Dermis microvascular lymphatic vessel endothelial cell (primary cell): ENCODE measurements around the gene CDX1. TPM values are rescaled to one million over a fixed set of nuclear protein-coding genes. Genes with fewer than 3 reads are reported as not detected.

Experiments
- DNase-seq, 2 donors: peaks; one replicate each; pipeline versions ENCODE4 v3.0.0 to v3.0.0-alpha.2; 2010; ENCODE audit warnings: low read depth in 2 of 2
- total RNA-seq: library from RNA; depleted of rRNA; stranded (reverse); fragments of >200 nt; gene quantifications from 2 replicates; pipeline ENCODE4 v1.2.1, GENCODE V29; 2014

The CDX1 gene
- total RNA-seq, 1 donor from 2014 or later, result not detected

DNA sequence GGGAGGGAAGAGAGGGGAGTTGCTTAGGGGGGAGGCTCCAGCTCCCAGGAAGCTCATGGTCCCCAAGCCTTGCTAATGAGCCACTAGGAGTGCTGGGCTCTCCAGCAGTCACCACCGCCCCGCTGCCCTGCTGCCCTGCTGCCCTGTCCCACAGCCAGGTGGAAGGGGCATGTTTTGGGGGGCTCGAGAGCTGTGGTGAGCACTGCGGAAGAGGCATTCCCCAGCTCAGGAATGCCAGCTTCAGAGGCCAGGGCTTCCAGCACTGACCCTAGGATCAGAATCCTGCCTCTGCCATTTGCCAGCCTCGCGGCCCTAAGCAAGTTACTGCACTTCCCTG lies 40.2 kb downstream of the CDX1 start:
- DNase-seq, result no peak

DNA sequence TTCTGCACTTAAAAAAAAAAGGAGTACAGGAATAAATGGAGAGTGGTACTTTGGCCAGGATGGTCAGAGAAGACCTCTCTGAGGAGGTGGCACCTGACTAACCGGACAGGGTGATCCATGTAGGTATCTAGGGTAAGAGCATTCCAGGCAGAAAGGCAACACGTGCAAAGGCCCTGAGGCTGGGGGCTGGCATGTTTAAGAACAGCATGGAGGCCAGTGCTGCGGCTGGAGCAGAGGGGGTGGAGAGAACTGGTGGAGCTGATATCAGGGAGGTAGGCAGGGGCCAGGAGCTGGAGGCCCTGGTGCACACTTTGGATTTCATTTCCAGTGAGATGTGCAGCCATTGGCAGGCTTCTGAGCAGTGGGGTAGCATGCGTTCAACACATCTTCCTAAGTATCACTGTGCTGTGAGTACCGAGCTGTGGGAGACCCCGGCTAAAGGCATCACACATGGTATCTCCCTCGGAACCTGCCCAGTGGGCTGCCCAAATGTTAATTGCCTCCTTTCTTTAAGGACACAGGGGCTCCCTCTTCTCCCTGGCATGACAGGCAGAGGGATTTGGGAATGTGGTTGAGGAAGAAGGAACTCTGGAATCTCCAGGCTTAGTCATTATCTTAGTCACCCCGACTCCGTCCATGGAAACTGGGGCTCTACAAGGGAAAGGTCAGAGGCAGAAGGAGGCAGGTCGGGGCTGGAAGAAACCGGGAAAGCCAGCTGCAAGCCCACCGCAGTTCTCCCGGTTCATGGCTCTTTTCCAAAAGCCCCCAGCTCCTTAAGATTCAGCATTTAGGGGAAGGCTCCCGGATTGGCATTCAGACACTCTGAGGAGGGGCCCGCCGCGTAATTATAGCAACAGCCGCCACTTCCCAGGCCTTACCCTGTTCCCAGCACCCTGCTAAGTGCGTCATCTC lies 41.9 kb downstream of the CDX1 start:
- no peak for DNase-seq

DNA sequence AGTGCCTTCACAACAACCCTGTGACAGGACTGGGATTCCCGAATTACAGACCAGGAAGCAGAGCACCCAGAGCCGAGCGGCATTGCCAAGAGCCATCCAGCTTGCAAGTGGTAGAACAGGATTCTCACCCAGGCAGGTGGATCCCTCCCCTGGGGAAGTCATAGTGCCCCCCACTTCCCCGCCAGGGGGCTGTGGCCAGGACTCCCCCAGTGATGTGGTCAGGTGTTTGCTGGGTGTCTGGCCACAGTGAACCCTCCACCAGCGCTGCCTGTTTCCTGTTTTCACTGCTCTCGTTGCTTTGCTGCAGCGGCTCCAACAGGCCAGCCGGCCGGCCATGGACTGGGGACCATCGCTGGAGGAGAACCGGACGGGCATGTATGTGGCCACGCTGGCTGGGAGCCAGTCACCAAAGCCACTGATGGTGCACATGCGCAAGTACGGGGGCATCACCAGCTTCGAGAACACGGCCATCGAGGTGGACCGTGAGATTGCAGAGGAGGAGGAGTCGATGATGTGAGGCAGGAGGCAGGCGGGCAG lies 42.6 kb downstream of the CDX1 start:
- peak; percentile 10 to 27 for DNase-seq

DNA sequence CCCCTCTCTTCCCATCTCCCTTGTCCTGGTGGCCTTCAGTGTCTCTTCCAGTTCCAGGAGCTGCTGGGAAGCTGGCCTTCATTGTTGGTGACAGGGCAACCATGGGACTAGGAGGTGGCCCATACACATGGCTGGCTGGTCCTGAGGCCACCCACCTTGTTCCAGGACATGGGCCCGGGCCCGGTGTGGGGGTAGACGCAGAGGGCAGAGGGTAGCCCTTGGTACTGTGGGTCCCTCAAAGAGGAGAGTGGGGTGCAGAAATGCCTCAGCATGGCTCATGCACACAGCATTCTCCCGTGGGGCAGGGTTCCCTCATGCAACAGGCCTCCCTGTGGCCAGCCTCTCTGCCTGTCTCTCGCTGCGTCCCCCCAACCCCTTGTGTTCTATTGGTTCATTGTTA lies 44.1 kb downstream of the CDX1 start:
- DNase-seq, result no peak

DNA sequence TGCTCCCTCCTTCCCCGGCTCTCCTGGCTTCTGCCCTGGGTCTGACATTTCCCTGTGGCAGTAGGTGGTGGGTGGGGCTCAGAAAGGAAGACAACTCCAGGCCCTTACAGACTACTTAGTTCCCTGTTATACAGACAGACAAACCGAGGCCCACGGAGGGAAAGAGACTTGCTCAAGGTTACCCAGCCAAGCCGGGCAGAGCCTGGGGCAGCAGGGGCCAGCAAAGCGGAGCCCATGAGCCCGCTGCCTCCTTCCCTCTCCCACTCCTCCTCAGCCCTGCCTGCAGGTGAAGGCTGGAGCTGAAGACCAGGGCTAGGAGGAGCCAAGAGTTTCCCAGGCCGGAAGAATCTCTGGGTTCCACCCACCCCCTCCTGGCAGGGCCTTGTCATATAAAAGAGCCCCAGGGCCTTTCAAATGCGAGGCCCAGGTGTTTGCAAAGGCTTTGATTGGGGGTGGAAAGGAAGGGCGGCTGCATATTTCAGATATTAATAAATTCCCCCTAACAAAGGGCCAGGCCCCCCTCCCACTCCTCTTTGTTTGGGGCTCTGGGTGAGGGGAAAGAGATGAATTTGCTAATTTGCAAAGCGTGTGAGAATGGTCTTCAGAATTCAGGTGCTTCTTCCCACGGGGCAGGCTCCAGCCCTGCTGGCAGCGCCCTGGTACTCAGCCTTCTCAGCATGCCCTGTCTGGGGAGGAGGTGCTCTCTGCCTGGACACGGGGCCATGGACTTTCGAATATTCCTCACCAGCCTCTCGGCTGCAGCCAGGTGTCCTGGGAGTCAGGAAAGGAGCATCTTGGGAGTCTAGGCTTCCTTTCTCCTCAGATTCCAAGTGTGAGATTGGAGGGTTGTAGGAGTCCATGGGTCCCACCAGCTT lies 44.8 kb downstream of the CDX1 start:
- no peak for DNase-seq

DNA sequence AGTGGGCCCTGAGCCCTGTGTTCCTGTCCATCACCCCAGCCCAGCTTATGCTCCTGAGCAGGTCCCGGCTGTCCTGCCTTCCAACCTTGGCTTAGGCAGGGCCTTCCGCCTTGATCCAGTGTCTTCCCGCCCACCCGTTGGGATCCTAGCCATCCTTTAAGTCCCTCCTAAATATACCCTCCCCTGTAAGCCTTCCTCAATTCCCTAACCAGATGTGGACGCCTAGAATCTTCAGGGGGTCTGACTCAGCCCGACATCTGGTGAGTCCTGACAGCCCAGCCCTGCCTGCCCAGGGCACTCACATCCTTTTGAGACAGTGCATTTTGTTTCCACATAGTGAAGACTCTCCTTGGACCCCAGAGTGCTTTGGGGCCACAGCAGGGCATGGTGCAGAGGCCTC lies 47.0 kb downstream of the CDX1 start:
- DNase-seq, result no peak

DNA sequence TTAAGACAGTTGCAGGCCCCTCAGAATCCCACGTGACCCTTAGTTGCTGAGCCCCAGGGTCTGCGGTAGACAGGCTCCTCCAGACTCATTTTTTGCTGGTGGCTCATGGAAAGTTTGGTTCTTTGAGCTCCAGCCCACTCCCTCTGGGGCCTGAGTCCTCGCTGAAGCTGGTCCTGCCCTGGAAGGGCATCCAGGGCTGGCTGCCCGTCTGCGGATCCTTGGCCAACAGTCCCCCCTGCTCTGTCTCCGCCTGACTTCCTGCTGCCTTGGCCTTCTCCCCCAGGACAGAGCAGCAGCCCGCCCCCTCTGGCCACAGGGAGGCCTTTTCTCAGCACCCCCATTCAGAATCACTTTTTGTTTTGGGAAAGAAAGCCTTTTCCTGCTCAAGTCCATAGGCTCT lies 47.7 kb downstream of the CDX1 start:
- no peak for DNase-seq

DNA sequence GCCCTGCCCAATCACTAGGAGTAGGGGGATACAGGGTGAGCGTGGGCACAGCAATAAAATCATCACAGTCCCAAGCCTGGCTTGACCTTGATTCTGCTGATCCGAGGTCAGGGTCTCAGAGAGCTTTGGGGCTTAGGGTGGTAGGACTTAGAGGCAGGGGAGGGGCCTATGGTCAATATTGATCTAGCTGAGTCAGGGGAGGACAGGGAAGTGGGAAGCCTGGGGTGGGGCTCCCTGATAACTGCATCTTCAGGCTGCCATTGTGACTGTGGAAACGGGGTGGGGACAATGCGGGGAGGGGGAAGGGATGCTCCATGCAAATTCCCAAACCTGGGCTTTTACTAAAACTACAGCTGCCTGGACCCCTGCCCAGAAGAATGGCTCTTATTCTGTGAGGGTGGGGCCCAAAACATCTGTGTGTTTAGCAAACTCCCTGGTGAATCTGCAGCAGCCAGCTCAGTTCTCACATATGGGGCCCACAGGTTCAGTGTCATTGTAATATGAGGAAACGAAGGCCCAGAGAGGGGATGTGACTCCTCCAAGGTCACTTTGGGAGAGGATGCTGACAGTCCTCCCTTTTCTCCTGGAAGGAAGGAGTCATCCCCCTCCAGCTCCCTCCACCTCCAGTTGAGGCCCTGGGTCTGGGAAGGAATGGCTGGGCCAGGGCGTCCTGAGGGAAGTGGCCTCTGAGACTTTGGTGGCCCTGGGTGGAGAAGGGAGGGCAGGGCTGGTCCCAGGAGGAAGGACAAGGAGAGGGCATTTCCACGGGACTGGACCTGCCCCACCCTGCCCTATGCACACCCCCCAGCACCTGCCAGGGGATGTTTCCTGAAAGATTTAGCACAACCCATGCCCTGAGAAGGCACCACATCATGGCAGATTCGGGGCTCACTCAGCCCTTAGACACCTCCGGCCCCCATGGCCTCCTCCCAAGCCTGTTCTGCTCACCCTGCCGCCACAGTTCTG lies 49.7 kb downstream of the CDX1 start:
- no peak for DNase-seq

DNA sequence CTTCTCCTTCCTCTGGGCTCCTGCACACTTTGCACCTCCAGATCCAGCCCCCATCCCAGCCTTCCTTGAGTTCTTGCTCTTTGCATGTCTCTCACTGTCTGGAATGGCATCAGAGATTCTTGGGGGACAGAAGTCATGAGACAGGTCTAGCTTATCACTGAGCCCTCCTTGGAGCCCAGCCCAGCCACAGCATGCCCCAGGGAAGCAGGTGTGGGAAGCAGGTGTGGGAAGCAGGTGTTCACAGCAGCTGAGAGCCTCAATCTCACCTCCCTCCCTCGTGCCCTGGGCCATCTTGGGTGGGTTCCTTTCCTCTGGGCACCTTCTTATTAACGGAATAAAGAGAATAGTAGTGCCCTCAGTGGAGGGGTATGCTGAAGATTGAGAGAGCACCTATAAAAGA lies 50.5 kb downstream of the CDX1 start:
- no peak for DNase-seq

DNA sequence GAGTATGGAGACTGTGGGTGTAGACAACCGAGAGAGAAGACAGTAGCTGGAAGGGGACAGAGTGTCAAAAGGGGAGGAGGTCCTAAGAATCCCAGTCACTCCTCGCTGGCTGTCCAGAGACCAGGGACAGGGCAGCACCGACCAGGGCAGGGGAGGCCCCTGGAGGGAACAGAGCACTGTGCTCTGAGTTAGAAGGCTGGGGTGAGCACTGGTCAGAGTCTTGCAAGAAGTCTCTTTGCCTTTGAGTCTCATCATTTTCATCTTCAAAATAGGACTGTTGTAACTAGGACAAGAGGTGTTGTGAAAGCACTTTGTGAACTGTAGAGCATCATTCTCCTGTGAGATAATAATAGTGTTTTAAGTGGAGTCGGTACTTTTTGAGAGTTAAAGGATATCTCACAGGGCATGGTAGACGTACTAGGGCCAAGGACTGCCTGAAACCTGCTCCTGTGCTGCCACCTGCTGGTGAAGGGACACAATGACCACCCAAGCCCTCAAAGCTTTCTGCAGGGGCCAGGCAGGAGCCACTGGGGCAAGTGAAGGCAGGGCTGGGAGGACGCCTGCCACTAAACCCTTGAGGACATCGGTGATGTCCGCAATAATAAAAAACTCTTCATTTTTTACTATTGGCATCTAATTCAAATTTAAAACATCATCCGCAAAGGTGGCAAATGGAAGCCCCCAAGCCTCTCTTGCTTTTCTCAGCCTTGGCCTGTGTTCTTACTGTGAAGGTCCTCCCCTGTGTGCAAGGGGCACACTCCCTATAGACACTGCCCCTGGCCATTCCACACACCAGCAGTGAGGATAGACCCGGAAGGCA lies 51.5 kb downstream of the CDX1 start:
- DNase-seq, result peak; percentile 64 to 78

DNA sequence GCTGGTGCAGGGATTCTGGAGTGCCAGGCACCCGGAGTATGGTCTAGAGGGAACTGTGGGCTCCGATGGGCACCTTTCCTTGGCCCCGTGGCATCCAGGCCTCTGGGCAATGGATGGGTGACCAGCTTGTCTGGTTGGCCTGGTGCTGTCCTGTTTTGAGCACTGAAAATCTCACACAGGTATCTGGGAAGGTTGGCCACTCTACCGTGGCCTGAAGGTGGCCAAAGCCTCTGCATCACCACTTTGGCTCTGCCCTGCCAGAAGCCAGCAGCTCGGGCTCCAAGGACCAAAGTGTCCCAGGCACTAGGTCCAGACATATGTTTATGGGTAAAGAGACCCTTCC lies 52.1 kb downstream of the CDX1 start:
- no peak for DNase-seq

DNA sequence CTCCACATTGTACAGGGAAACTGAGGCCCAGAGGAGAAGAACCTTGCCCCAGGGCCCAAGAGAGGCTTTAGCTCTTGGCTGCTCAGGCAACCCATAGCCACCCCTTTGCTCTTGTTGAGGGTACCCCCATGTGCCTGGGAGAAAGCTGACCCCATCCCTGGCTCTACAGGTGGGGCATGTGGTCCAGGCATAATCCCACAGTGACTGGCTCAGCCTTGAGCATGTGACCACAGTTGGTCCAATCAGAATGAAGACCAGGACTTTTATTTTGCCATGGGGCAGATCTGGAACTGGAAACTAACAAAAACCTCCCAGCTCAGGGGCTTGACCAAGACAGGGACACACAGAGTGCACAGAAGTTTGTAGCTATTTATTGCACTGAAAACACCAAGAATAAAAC lies 52.6 kb downstream of the CDX1 start:
- no peak for DNase-seq

DNA sequence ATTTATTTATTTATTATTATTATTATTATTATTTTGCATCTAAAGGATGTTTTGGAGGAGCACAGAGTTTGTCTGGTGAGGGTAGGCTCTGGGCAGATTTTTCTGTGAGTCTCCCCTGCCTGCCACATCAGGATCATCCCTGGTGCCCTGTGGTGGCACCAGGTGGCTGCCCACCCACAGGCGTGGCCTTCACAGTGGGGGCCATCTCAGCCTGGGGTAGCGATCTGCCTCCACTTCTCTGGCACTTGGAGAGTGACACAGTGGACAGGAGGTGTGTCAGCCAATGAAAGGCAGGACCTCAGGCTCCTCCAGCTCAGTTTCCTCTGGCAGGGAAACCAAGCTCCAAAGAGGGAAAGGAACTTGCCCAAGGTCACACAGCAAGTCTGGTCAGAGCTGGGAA lies 53.3 kb downstream of the CDX1 start:
- DNase-seq, result no peak

DNA sequence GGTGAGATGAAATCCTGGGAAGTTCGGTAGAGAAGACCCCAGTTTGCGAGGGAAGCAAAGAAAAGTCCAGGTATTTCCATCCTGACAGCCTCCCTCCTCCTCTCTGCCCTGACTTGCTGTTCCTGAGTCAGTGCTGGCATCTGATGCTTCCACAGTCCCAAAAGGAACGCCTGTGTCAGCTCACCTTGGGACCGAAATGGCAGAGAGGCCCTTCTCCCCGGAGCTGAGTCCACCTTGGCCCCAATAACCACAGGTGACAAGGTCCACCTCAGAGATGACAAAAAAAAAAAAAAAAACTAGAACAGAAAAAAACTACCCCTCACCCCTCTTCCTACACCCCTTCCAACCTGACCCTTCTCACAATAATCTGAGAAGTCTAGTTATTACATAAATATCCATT lies 54.9 kb downstream of the CDX1 start:
- DNase-seq, result no peak

DNA sequence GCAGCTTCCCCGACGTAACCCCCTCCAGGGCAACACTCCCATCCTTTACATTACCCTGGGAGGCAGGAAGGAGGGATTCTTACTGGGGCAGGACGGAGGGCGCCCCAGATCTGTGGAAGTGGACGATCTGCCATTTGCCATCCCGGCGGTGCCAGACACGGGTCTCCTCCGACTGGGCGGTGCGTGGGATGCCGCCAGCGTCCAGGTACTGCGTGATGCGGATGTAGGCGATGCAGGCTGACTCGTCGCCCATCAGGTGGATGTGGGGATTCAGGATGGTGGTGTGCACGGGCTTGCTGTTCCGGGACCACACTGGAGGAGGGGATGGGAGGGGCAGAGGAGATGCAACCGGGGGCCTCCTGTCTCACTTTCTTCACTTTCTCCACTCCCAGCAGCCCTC lies 56.3 kb downstream of the CDX1 start:
- DNase-seq, result no peak

DNA sequence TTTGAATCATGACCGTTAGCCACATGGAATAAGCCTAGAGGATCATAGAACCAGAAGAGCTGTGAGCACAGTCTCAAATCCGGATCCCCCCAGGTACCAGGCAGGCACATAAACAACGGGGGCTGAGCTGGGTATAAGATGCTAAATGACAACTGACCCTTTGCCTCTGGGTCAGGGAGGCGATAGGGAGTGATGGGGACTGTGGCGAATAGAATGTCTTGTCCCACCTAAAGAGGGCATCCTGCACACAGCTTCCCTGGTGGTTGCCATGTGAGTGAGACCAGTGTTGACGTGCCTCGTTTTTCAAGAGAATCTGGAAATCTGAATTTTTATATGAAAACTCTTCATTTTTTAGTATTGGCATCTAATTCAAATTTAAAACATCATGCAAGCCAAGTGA lies 56.9 kb downstream of the CDX1 start:
- no peak for DNase-seq

DNA sequence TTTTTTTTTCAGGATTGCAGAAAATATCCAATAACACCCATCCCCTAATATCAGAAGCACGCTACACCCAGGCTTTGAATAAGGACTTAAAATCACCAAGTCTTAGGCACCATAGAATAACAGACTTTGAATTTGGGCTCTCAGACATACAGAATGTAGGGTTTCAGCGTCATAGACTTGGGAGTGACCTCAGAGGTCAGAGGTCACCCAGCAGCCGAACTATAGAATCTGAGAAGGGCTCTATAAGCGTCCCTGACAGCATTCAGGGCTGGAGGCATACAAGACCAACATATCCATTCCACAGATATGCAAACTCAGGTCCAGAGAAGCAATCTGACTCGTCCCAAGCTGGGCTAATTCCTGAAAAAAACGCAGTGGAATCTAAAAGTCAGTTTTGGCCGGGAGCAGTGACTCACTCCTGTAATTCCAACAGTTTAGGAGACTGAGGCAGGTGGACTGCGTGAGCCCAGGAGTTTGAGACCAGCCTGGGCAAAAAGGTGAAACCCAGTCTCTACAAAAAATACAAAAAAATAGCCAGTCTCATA lies 58.0 kb downstream of the CDX1 start:
- DNase-seq, result no peak

DNA sequence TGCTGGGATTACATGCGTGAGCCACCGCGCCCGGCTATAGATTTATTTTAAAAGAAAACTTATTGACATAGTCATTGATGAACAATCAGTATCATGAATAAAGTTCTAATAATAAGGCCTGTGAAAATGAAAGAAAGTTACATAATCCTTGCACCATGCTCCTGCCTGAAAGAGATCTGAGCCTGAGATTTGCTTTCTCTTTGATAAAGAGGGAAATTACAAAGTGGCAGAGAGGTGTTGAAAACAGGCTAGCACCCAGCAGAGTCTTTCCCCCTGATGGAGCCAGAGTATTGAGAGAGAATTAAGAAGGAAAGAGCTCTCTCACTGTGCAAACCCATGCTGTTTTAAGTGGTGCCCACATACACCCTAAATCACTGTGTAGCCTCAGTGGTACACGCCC lies 60.5 kb downstream of the CDX1 start:
- DNase-seq, result no peak

DNA sequence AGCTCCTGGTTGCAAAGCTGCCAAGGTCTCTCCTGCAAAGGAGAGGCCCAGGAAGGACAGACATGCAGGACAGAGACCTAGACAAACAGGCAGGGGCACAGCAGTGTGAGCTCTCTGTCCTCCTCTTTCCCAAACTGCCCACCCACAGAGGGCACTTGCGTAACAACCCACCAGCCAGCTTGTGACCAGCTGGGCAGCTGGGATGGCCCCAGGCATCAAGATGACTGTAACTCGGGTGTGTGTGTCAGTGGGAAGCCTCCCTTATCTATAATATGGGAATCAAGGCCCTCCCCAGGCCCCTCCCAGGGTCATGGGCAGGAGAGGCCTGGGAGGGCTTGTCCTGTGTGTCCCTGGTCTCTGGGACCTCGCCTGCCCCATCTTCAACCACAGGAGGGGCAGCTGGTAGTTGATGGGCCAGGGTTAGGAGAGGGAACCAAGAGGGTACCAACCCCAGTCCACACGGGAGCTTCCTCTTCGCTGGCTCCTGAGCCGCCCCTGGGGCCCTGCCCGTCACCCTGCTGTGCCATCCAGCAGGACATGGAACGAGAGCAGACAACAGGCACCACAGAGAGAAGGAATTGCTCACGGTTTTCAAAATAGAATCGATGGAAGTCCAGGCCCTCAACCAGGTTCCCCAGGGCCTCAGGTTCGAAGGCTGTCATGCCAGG lies 61.2 kb downstream of the CDX1 start:
- DNase-seq, result no peak

DNA sequence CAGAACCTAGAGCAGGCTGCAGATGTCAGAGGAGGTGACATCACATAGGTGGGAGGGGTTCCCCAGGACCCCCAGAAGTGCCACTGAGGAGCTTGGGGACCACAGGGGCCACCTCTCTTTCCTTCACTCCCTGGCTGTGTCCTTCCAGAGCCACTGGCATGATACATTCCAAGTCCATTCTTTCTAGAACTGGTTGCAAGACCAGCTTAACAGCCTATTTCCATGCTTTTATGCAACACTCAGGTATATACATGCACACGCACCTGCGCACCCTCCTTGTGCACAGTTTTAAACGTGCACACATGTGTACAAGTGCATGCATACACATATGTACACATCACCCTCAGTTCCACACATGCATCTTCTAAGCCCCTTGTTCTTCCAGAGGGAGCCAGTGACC lies 63.0 kb downstream of the CDX1 start:
- no peak for DNase-seq
